GM21619 (cell line): ENCODE measurements around the gene BGN.

Source experiments
- ATAC-seq: cut with Tn5 transposase; IDR thresholded peaks from one replicate; pipeline ENCODE4 v1.9.1; 2021; ENCODE audit not compliant: unreplicated experiment

BGN gene

GRCh38 chrX:153494541-153495361 is at the start of gene BGN:
Gene BGN (plus strand): TSS chrX:153494980. CDS start chrX:153504632, 9,652 bp downstream.
- no peak for ATAC-seq

- ATAC-seq: no peak
These were observed 49.5 kb upstream of the BGN start for GRCh38 chrX:153445106-153445855.

- ATAC-seq: no peak
These were observed 48.7 kb upstream of the BGN start, which contains the start of gene TREX2 for GRCh38 chrX:153445856-153446635. Gene TREX2 (minus strand): TSS chrX:153446056. CDS start chrX:153445430, 626 bp downstream.

GRCh38 chrX:153446636-153446936 is 48.2 kb upstream of the BGN start:
- no peak for ATAC-seq

DNA sequence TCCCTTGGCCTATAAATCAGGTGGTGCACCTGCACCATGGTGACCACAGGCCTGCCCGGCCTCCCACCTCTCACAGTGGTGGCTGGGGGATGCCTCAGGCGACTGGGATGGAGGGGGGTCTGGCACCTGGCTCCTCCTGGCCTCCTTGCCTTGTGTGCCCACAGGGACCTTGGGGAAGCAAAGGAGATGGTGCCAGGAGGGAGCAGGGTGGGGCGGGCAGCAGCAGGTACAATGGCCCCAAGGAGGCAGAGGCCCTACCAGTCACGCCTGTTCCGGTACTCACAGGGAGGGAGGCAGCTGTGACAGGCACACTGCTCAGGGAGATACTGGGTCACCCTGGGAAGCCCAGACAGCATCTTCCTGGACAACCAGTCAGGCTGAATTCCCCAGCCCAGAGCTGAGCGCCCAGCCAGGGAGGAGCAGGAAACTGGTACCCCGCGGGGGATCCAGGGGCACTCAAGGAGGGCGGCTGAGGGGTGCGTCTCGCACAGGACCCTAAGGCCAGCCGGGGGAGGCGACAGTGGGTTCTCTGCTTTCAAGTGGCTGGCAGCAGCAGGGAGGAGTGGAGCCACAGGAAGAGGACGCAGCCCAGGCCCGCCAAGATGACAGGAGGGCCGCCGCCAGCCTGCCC is 47.7 kb upstream of the BGN start:
- no peak for ATAC-seq

DNA sequence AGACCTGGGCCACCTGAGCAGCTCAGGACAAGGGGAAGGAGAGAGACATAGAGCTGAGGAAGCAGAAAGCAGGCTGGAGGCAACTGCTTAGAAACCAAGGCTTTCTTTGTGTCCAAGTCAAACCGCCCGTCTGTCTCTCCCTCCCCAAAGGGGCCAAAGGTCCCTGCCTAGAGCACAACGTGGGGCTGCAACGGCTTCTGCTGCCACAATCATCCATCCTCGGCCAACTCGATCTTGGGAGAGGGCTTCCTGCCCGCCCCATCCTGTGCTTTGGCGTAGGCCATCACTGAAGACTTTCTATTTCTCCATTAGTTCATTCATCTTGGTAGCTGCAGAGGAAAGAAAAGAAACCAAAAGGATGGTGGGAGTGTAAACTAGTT is 47.2 kb upstream of the BGN start:
- no peak for ATAC-seq

DNA sequence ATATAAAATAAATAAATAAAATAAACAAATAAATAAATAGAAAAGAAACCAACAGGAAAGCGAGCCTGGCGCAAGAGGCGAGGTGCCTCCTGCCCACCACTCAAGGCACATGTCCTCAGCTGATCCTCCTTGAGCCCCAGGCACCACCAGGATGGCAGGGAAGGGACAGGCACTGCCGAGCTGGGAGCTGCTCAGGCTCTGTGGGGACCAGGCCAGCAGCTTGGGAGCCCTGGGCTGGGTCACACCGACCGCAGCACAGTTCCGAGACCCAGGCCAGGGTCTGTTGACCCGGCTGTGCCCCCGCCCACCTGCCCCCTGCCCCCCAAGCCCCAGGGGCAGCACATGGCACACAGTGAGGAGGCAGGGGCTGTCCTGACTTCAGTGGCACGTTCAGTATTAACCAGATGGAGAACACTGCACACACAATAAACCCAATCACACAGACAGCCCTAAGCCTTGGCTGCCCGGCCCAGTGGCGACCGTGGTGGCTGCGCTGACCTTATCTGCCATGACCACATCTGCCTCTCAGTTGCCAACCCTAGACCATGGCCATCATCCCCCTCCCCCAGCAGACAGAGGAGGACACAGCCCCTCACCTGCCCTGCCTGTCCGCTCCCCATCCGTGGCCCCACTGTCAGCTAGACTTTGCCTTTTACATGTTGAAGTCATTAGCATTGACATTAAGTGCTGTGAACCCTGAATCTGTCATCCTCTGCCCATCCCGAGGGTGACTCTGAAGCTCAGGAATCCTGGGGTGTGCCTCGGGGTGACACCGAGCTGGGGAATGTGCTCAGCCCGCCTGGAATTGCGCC is 46.0 kb upstream of the BGN start:
- ATAC-seq: no peak

DNA sequence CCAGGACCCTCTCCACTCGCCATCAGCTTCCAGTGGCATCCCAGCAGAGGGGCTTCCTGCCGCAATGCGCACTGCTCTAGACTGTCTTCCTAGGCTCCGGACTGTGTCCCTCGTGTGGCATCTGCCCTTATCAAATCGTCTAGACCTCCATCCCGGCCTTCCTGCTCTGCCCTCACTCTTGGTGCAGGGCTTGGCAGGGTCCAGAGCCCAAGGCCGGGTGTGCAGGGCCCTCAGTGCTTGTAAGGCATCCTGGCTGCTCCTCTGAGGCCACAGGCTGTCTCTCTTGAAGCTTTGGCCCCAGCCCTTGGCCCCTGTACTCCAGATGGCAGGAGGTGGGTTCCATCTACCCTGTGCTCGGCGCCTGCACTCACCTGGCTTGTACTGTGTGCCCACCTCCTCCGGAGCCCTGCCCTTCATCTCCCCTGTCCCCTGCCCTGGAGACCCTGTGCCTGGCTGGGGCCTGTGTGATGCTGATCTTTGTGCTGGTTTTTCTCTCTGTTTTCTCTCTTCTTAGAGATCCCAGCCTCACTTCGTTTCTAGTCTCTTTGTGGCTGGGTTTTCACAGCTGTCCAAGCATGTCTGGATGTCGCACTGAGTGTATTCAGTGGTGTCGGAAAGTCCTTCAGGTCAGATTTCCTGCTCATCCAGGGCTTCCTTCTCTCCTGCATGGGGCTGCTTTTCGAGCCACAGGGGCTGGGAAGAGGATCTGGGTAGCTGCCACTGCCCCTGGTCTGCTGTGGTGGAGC is 45.2 kb upstream of the BGN start:
- ATAC-seq: no peak

GRCh38 chrX:153450114-153450948 is 44.4 kb upstream of the BGN start:
- no peak for ATAC-seq

DNA sequence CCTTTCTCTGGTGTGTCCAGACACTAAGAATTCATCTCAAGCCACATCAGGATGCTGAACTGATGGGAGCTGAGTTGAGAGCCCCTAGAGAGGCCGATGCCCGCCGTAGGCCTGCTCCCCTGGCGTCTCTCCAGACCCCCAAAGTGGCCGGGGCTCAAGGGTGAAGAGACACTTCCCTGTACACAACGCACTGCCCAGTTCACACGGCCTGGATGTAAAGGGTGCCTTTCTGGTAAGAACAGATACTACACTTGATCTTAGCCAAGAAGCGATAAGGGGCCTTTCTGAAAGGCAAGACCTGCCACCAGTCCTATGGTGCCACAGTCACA is 43.9 kb upstream of the BGN start:
- no peak for ATAC-seq

- no peak for ATAC-seq
These were observed 39.8 kb upstream of the BGN start for GRCh38 chrX:153454901-153455550.

- no peak for ATAC-seq
These were observed 39.2 kb upstream of the BGN start for GRCh38 chrX:153455571-153455970.

GRCh38 chrX:153456161-153456560 is 38.6 kb upstream of the BGN start:
- ATAC-seq: no peak

GRCh38 chrX:153456704-153457103 is 38.1 kb upstream of the BGN start:
- ATAC-seq: no peak

DNA sequence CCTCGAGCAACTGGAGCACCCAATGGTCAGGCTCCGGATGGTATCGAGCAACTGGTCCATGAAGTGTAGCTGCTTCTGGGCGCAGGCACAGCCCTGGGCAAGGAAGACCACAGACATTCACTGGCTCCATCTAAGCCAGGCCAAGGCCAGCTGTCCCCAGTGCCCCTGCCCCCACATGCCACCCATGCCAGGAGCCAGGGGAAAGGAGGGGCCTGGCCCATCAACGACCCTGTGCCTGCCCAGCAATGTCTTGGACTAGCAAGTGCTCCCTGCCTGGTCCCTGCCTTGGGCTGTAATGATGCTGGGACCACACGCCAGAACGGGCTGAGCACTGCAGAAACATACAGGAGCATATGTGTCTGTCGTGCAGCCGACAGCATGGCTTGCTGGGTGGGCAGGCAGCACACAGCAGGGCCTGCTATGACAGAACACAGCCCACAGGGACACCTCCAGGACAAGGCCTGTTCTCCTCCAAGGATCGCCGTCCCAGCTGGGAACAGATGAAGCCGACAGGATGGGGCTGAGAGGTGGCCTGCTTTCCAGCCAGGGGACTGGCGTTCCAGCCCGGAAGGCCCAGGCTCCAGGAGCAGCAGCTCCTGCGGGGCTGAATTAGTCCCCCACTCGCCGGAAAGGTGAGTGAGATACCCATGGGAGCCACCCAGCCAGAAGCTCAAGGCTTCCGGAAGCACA is 37.5 kb upstream of the BGN start:
- no peak for ATAC-seq

DNA sequence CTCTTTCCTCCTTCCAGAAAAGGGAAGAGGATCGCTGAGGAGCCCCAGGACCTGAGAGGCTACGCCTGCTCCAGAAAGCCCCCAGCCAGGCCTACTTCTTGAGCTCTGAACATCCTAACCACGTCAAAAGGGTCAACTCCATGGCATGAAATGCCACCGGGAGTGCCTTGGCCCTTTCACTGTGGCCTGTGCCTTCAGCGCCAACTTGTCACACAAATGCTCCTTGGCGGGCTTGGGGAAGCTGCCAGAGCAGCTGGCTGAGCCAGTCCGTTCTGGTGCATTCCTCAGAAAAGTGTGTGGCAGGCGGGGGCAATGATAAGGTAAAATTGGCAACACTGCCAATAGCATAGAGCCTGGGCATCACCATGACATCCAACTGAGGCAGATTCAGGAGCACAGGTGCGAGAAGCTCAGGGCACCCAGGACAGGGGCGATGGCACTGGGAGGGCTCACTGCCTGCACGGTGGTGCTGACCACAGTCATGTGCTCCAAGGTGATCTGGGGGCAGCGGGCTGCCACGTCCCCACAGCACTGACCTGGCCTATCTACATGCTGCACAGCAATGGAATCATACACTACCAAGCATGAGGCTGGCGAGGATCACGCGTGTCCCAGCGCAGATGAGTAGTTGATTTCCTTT is 36.8 kb upstream of the BGN start:
- ATAC-seq: no peak

DNA sequence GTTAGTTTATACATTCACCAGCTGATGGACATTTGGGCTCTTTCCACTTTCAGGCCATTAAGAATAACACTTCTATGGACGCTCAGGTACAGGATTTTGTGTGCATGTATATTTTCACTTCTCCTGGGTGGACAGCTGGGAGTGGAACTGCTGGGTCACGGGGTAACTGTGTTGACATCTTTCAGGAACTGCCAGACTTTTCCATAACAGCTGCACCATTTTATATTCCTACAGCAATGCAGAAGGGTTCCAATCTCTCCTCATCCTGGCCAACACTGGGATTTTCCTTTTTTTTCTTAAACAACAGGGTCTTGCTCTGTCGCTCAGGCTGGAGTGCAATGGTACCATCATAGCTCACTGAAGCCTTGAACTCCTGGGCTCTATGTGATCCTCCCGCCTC is 36.3 kb upstream of the BGN start:
- no peak for ATAC-seq
